K562 (cell line): ENCODE results near the gene EVA1B. TPM values are rescaled to one million over a fixed set of nuclear protein-coding genes. Genes with fewer than 3 reads are reported as not detected.

Experiments used
- BACH1 ChIP-seq: fragments of 200-800 bp; sonication (Bioruptor generic); IDR thresholded peaks from 2 replicates; pipeline ENCODE4 v1.6.1; 2016; ENCODE audit warnings: missing genetic modification characterization, missing compliant biosample characterization
- DMBX1 ChIP-seq: fragments of 250-450 bp; sonication (Bioruptor Pico); IDR thresholded peaks from 2 replicates; pipeline ENCODE4 v1.8.0; 2022; ENCODE audit warnings: inconsistent platforms, mild to moderate bottlenecking, moderate library complexity, borderline replicate concordance
- ELK1 ChIP-seq: sonication (generic); formaldehyde crosslinking; IDR thresholded peaks from 2 replicates; pipeline ENCODE4 v1.8.1; 2022; ENCODE audit warnings: missing genetic modification reagents
- ESRRA ChIP-seq: fragments of 450-650 bp; IDR thresholded peaks from 2 replicates; pipeline ENCODE4 v1.6.1; 2014; ENCODE audit warnings: low read depth, mild to moderate bottlenecking, moderate library complexity, borderline replicate concordance
- FOXP1 ChIP-seq: sonication (generic); formaldehyde crosslinking; IDR thresholded peaks from 2 replicates; pipeline ENCODE4 v1.8.0; 2022; ENCODE audit warnings: mild to moderate bottlenecking, missing genetic modification reagents
- HSF4 ChIP-seq: fragments of 250-450 bp; sonication (Bioruptor Pico); IDR thresholded peaks from 2 replicates; pipeline ENCODE4 v2.1.2; 2022; ENCODE audit warnings: mild to moderate bottlenecking, moderate library complexity, borderline replicate concordance
- JUNB ChIP-seq: fragments of 450-650 bp; formaldehyde crosslinking; conservative IDR thresholded peaks from 2 replicates; pipeline ENCODE4 v1.4.0; 2020; ENCODE audit warnings: mild to moderate bottlenecking
- KDM4B ChIP-seq, 2 experiments: fragments of 450-650 bp in 1 of 2; sonication (generic) in 1 of 2; IDR thresholded peaks; 2 replicates each; pipeline ENCODE4 v1.6.1; 2016 to 2017; ENCODE audit warnings: borderline replicate concordance in 2 of 2, antibody characterized with exemption in 1 of 2, low read depth in 1 of 2, mild to moderate bottlenecking in 1 of 2
- NCOR1 ChIP-seq: fragments of 450-650 bp; IDR thresholded peaks from 2 replicates; pipeline ENCODE4 v1.6.1; 2016; ENCODE audit warnings: mild to moderate bottlenecking, moderate library complexity
- NELFE ChIP-seq: IDR thresholded peaks from 2 replicates; pipeline ENCODE4 v1.6.1; 2011; ENCODE audit warnings: mild to moderate bottlenecking; ENCODE audit not compliant: insufficient read depth, insufficient read length
- NR1H2 ChIP-seq: sonication (generic); formaldehyde crosslinking; IDR thresholded peaks from 2 replicates; pipeline ENCODE4 v1.4.0; 2020; ENCODE audit warnings: mild to moderate bottlenecking, missing genetic modification reagents
- NUFIP1 ChIP-seq: fragments of 450-650 bp; IDR thresholded peaks from 2 replicates; pipeline ENCODE4 v1.6.1; 2018; ENCODE audit not compliant: partially characterized antibody
- PATZ1 ChIP-seq: fragments of 250-450 bp; sonication (Bioruptor Pico); IDR thresholded peaks from 2 replicates; pipeline ENCODE4 v1.5.0; 2020; ENCODE audit warnings: mild to moderate bottlenecking, borderline replicate concordance
- SETDB1 ChIP-seq: IDR thresholded peaks from one replicate; pipeline ENCODE4 v1.6.1; 2012; ENCODE audit warnings: low read length, control low read depth, inconsistent platforms
- SRF ChIP-seq, 2 experiments: fragments of 250-450, 450-650 bp in 1 of 2; sonication (Bioruptor Pico) in 1 of 2; sonication (generic) in 1 of 2; formaldehyde crosslinking; IDR thresholded peaks; 2 replicates each; pipeline versions ENCODE4 v1.5.0 to v1.5.1; 2020 to 2022; ENCODE audit warnings: mild to moderate bottlenecking in 1 of 2, missing genetic modification reagents in 1 of 2
- XRCC3 ChIP-seq: fragments of 450-650 bp; IDR thresholded peaks from 2 replicates; pipeline ENCODE4 v1.6.1; 2017; ENCODE audit warnings: mild to moderate bottlenecking, moderate library complexity
- ZBTB33 ChIP-seq: sonication (generic); formaldehyde crosslinking; IDR thresholded peaks from 2 replicates; pipeline ENCODE4 v1.8.1; 2023; ENCODE audit warnings: mild to moderate bottlenecking, missing genetic modification reagents
- ZBTB49 ChIP-seq: sonication (generic); formaldehyde crosslinking; IDR thresholded peaks from 2 replicates; pipeline ENCODE4 v1.8.0; 2022; ENCODE audit warnings: missing genetic modification reagents, mild to moderate bottlenecking, borderline replicate concordance
- ZNF239 ChIP-seq: fragments of 250-450 bp; sonication (Bioruptor Pico); IDR thresholded peaks from 2 replicates; pipeline ENCODE4 v1.4.0; 2020; ENCODE audit warnings: mild to moderate bottlenecking
- polyA plus RNA-seq, 8 experiments: library from polyadenylated mRNA; depleted of rRNA in 4 of 8; stranded (reverse) in 5 of 8; unstranded in 3 of 8; fragments of >200 nt; fragmentation: Nextera tagmentation in 2 of 8; fragmentation: Illumina TruSeq in 1 of 8; extraction: Ambion mirVana in 2 of 8; extraction: Trizol in 1 of 8; gene quantifications; 2 replicates each; pipeline versions ENCODE4 v1.2.1 to v1.2.3, GENCODE V29; 2011 to 2014; ENCODE audit warnings: inconsistent platforms in 1 of 8, missing spikeins in 1 of 8
- total RNA-seq, 7 experiments: library from RNA; depleted of rRNA in 6 of 7; stranded (reverse); fragments of >200 nt in 6 of 7; fragmentation: Illumina TruSeq in 2 of 7; extraction: Trizol in 2 of 7; gene quantifications; 2 replicates each; pipeline versions ENCODE4 v1.2.1 to v1.2.3, GENCODE V29; 2011 to 2021; ENCODE audit warnings: low replicate concordance in 1 of 7

EVA1B gene
- total and polyA plus RNA-seq, 9 of the 15 experiments (the other 6 are each of a cell fraction or from before 2014, with no cell fraction given): 0.08 to 65.7 (median 2.4) TPM

- peak; percentile 88 for TF ChIP-seq ZBTB33 (CRISPR knock-in tag)
- TF ChIP-seq ZNF239 (CRISPR knock-in tag): no peak
- peak; percentile 80 for TF ChIP-seq NCOR1
- TF ChIP-seq ESRRA: peak; percentile 72; the same call in 1 of the 2 replicates
- peak; percentile 76; the same call in 1 of the 2 replicates for TF ChIP-seq NR1H2 (CRISPR knock-in tag)
- no peak for TF ChIP-seq HSF4
- TF ChIP-seq NUFIP1: peak; percentile 55
- no peak for TF ChIP-seq ZBTB49
- TF ChIP-seq SETDB1: peak; percentile 37
- peak in 1 of 2 experiments; percentile 37; a peak in 1 of 4 replicates for TF ChIP-seq KDM4B (IDR thresholded peaks at IDR 0.05; ENCODE audit: borderline replicate concordance in 2 of 2, low read depth in 1 of 2)
- TF ChIP-seq JUNB (CRISPR knock-in tag): no peak
- no peak for TF ChIP-seq XRCC3
- 0 out of 2 replicates have a peak, but pooled peaks have one; percentile 29 for TF ChIP-seq PATZ1 (CRISPR knock-in tag)
- no peak for TF ChIP-seq SRF (CRISPR knock-in tag; IDR thresholded peaks at IDR 0.05)
- no peak for TF ChIP-seq BACH1 (tag)
- TF ChIP-seq FOXP1 (CRISPR knock-in tag): peak; percentile 97
- no peak for TF ChIP-seq ELK1
- no peak for TF ChIP-seq NELFE
- TF ChIP-seq DMBX1 (CRISPR knock-in tag): peak; percentile 79; the same call in 1 of the 2 replicates
Observed at GRCh38 chr1:36321119-36321951, 2.1 kb downstream of the EVA1B start (continued).
